HAP-1 (cell line): ENCODE data around the gene PAM16.
"Not testable (repeated sequence)": the region's sequence is repeated elsewhere in the genome, so short reads cannot be mapped to it uniquely, and the experiment has no call there.

ENCODE experiments used
- DNase-seq, 2 experiments: peaks; one replicate each; pipeline ENCODE4 v3.0.0-alpha.2; 2016 to 2020; ENCODE audit warnings: low spot score in 2 of 2
- H3K27me3 ChIP-seq: fragments of 250-450 bp; sonication (Bioruptor Pico); 2 replicates; pipeline ENCODE4 v1.5.1; 2020; ENCODE audit warnings: low read depth, mild to moderate bottlenecking, moderate library complexity
- H3K36me3 ChIP-seq: fragments of 250-450 bp; sonication (Bioruptor Pico); replicated peaks from 2 replicates; pipeline ENCODE4 v1.5.1; 2020; ENCODE audit warnings: mild to moderate bottlenecking
- H3K4me1 ChIP-seq: fragments of 250-450 bp; sonication (Bioruptor Pico); 2 replicates; pipeline ENCODE4 v1.5.1; 2020; ENCODE audit warnings: mild to moderate bottlenecking
- H3K4me3 ChIP-seq: fragments of 250-450 bp; sonication (Bioruptor Pico); 2 replicates; pipeline ENCODE4 v1.5.1; 2020; ENCODE audit warnings: mild to moderate bottlenecking, moderate library complexity
- H3K9me3 ChIP-seq: fragments of 250-450 bp; sonication (Bioruptor Pico); 2 replicates; pipeline ENCODE4 v1.5.1; 2020; ENCODE audit warnings: mild to moderate bottlenecking, moderate library complexity
- in situ Hi-C: fragments of 300-500 bp; cut with MboI; formaldehyde crosslinking; loops from 3 replicates; pipeline ENCODE4 v1.14.3; 2020; ENCODE audit warnings: low sequenced_read_pairs, inconsistent platforms, mixed read lengths

PAM16 gene

GRCh38 chr16:4334724-4335495, 16.2 kb downstream of the PAM16 start:
- peaks cover 41% of the 10 kb centered on the region for H3K36me3 ChIP-seq
- in situ Hi-C loops, result loop anchor here (10.0 kb wide), 1 partner anchor 140 kb away; no protein-coding TSS in a partner anchor
- no peaks in the 10 kb centered on the region for H3K9me3 ChIP-seq
- H3K27me3 ChIP-seq, result no peaks in the 10 kb centered on the region
- no peak for DNase-seq
- H3K4me1 ChIP-seq, result no peaks in the 10 kb centered on the region
- no peak overlapping the region for H3K4me3 ChIP-seq

DNA sequence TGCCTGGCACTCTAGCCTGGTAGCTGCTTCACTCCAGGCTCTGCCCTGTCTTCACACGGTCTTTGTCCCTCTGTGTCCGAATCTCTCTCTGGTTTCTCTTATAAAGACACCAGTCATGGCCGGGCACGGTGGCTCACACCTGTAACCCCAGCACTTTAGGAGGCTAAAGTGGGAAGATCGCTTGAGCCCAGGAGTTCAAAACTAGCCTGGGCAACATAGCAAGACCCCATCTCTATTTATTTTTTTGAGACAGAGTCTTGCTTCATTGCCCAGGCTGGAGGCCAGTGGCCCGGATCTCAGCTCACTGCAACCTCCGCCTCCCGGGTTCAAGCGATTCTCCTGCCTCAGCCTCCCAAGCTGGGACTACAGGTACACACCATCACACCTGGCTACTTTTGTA, 17.4 kb downstream of the PAM16 start:
- not testable (repeated sequence) for H3K4me1 ChIP-seq, H3K4me3 ChIP-seq, H3K27me3 ChIP-seq, H3K9me3 ChIP-seq, DNase-seq
- in situ Hi-C loops, result loop anchor here (10.0 kb wide), 1 partner anchor 139 kb away; no protein-coding TSS in a partner anchor
- peaks cover 34% of the 10 kb centered on the region for H3K36me3 ChIP-seq

DNA sequence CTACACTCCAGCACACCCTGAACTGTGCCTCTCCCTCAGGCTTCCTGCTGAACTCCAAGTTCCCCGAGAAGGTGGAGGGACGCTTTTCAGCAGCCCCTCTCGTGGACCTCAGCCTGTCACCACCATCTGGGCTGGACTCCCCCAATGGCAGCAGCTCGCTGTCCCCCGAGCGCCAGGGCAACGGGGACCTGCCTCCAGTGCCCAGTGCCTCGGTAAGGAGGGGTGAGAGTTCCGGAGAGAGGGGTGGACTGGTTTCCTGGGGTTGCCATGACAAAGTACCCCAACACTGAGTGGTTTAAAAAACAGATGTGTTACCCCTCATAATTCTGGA, 17.8 kb downstream of the PAM16 start:
- peaks cover 30% of the 10 kb centered on the region for H3K36me3 ChIP-seq
- H3K9me3 ChIP-seq, result no peaks in the 10 kb centered on the region
- no peak overlapping the region for H3K4me3 ChIP-seq
- no peaks in the 10 kb centered on the region for H3K27me3 ChIP-seq
- in situ Hi-C loops, result loop anchor here (10.0 kb wide), 1 partner anchor 138 kb away; no protein-coding TSS in a partner anchor
- H3K4me1 ChIP-seq, result peaks cover 3% of the 10 kb centered on the region
- DNase-seq, result no peak

DNA sequence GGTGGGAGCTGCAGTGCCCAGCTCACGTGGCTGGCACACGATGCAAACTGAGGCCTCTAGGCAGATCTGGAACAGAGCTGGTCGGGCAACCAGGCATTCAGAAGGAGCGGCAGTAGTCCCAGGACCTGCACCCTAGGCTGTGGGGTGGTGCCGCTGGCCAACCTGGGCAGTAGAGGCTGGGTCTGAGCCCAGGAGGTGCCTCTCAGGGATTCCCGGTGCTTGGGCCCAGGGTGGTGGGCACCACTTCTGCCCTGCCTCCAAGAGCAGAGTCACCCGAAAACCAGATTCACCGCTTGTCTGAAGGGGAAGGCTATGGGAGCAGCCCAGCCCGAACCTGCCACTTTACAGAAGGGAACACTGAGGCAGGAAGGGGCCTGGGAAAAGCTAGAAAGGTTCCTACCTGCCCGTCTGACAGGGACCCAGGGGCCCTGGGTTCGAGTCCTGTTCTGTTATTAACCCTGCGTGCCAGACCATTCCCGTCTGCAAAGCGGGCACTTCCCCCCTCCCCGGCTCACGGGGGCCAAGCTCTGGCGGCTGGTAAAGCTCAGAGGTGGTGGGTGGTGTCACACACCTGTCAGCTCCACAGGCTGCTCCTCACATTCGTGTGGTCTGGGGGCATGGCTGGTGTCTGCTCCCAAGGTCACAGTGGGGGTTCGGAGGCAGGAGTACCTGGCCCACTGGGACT, 18.4 kb downstream of the PAM16 start:
- no peak for DNase-seq
- Histone ChIP-seq H3K9me3 (no peaks in the 10 kb centered on the region), H3K27me3 (no peaks in the 10 kb centered on the region), H3K36me3 (peaks cover 25% of the 10 kb centered on the region), H3K4me3 (no peak overlapping the region), H3K4me1 (peaks cover 7% of the 10 kb centered on the region)
- in situ Hi-C loops, result loop anchor here (10.0 kb wide), 1 partner anchor 138 kb away; no protein-coding TSS in a partner anchor

- Histone ChIP-seq H3K9me3 (no peaks in the 10 kb centered on the region), H3K4me3 (no peak overlapping the region), H3K27me3 (no peaks in the 10 kb centered on the region), H3K36me3 (peaks cover 25% of the 10 kb centered on the region), H3K4me1 (peaks cover 7% of the 10 kb centered on the region)
- in situ Hi-C loops, result loop anchor here (10.0 kb wide), 1 partner anchor 137 kb away; no protein-coding TSS in a partner anchor
- DNase-seq, result no peak
These were observed 19.0 kb downstream of the PAM16 start for GRCh38 chr16:4332083-4332482.

- H3K36me3 ChIP-seq, result peaks cover 15% of the 10 kb centered on the region
- in situ Hi-C loops, result loop anchor here (10.0 kb wide), 1 partner anchor 136 kb away; no protein-coding TSS in a partner anchor
These were observed 20.7 kb downstream of the PAM16 start for GRCh38 chr16:4330277-4330874.

DNA sequence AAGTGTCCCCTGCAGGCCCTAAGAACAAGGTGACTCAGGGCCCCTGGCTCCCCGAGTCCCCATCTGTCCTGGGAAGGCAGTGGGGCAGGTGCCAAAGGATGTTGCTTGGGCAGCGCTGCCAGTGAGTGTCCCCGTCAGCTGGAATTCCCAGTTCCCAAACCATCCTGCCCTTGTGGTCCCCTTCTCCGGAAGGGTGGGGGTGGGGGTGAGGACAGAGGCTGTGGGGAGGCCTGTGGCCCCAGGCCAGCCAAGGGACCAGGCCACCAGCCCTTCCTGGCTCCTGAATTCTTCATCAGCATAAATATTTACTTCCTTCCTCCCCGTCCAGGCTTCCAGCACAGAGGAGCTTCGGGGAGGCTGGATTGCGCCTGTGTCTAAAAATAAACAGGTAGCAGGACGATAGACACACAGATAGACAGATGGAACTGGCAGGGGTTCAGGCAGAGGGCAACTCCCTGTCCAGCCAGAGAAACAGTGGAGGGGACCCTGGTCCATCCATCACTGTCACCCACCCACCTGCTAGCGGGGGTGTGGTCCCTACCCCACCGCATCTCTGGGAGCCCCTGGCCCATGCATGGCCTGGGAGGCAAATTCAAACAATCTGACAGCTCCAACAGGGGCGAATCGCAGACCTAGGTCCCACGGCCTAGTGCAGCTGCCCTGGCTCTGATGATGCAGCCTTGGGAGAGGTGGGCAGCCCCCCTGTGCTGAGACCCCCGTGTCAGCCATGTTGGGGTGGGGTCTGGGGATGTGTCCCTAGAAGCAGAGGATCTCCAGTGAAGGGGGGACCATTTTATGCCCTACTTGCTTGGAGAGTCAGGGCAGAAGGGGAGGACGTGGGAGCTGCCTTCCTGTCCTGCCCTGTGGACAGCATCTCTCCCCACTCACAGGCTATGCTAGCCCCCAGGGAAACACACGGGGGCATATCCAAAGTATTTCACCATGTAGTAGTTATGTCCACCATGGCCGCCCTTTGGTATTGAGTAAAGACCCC, 22.0 kb downstream of the PAM16 start:
- Histone ChIP-seq H3K27me3 (no peaks in the 10 kb centered on the region), H3K36me3 (peaks cover 4% of the 10 kb centered on the region), H3K4me1 (peaks cover 7% of the 10 kb centered on the region), H3K9me3 (no peaks in the 10 kb centered on the region), H3K4me3 (no peak overlapping the region)
- in situ Hi-C loops, result no loop called here
- DNase-seq, result no peak

More at GRCh38 chr16:4330277-4330874, 20.7 kb downstream of the PAM16 start:
- H3K4me3 ChIP-seq, result no peak overlapping the region
- H3K9me3 ChIP-seq, result no peaks in the 10 kb centered on the region
- no peaks in the 10 kb centered on the region for H3K27me3 ChIP-seq
- peaks cover 7% of the 10 kb centered on the region for H3K4me1 ChIP-seq
- DNase-seq, result peak in 1 of 2 experiments; percentile 84

DNA sequence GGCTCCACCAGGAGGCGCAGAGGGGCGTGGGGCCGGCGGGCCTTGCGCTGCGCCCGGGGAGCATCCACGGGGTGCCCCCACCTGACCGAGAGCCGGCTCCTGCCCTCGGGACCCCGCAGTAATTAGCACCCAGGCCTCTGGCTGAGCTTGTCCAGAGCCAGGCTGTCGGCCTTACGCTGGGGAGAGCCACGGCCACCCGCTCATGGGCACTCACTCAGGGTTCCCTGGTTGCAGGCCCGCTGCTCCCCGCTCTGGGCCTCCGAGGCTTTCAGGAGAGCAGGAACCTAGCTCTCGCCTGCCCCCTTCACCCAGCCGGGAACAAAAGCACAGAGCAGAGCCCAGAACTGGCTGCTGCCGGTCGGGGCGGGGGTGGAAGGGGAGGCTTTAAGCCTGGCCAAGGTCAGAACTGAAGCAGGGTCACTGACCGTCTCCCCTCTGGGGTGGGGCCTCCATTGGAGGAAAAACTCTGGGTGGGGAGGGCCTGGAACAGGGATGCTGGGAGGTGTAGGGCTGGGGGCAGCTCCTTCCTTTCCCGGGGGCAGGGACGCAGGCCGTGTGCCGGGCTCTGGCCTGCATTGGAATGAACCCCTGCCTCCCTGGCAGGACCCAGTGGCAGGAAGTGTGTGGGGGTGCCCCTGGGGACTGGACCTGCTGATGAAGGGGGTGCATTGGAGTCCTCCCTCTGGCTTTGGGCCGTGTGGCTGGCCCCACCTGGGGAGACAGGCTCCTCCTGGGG, 22.9 kb downstream of the PAM16 start:
- Histone ChIP-seq H3K9me3 (no peaks in the 10 kb centered on the region), H3K27me3 (no peaks in the 10 kb centered on the region), H3K4me3 (peak overlapping the region; percentile 33), H3K4me1 (peaks cover 7% of the 10 kb centered on the region), H3K36me3 (peaks cover 4% of the 10 kb centered on the region)
- in situ Hi-C loops, result no loop called here
- DNase-seq, result peak; percentile 63 to 83

DNA sequence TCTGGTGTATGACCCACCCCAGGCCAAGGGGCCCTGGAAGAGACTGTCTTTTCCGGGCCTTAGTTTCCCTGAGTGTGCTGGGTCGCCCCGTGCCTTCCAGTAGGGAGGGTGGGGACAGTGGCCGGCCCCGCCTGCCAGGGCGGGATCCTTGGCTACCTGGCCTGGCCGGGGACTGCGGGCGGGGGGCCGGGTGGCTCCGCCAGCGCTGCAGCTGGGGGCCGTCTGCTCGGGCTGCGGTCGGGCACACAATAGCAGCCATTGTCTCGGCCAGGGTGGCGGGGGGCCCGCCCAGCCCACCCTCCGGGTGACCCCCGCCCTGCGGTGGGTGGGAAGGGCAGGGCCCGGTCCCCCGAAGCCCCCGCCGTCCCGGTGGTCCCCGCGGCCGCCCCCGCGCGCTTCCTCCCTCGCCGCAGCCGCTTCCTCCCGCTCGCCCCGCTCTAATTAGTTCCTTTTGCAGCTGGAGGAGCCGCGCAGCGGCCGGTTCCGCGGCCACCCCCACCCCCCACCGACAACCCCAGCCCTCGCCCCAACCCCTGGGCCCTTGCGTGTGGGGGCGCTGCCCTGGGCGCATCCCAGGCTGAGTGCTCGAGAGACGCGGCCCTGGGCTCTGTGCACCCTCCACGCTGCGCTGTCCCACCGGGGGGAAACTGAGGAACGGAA, 23.6 kb downstream of the PAM16 start:
- Histone ChIP-seq H3K4me3 (peak overlapping the region; percentile 33), H3K9me3 (no peaks in the 10 kb centered on the region), H3K36me3 (no peaks in the 10 kb centered on the region; the same call in 1 of the 2 replicates), H3K4me1 (peaks cover 7% of the 10 kb centered on the region), H3K27me3 (no peaks in the 10 kb centered on the region)
- in situ Hi-C loops, result no loop called here
- no peak for DNase-seq

GRCh38 chr16:4325253-4325758, 25.8 kb downstream of the PAM16 start:
- Histone ChIP-seq H3K4me3 (no peak overlapping the region), H3K4me1 (peaks cover 7% of the 10 kb centered on the region), H3K27me3 (no peaks in the 10 kb centered on the region), H3K9me3 (no peaks in the 10 kb centered on the region), H3K36me3 (no peaks in the 10 kb centered on the region; the same call in 1 of the 2 replicates)
- no peak for DNase-seq
- in situ Hi-C loops, result no loop called here

GRCh38 chr16:4324492-4325252, 26.4 kb downstream of the PAM16 start:
- H3K27me3 ChIP-seq, result no peaks in the 10 kb centered on the region
- H3K4me3 ChIP-seq, result no peak overlapping the region
- H3K9me3 ChIP-seq, result no peaks in the 10 kb centered on the region
- H3K36me3 ChIP-seq, result no peaks in the 10 kb centered on the region
- no peak for DNase-seq
- peaks cover 7% of the 10 kb centered on the region for H3K4me1 ChIP-seq
- in situ Hi-C loops, result no loop called here
